GM19438 (cell line): ENCODE data around the gene DPP6.

Source experiments
- ATAC-seq: cut with Tn5 transposase; IDR thresholded peaks from one replicate; pipeline ENCODE4 v1.9.1; 2021; ENCODE audit warnings: low read depth; ENCODE audit not compliant: unreplicated experiment

Gene DPP6

GRCh38 chr7:154438571-154439367 is 386.6 kb downstream of the DPP6 start:
- ATAC-seq, result no peak

- no peak for ATAC-seq
Observed at GRCh38 chr7:154440058-154440457, 387.9 kb downstream of the DPP6 start.

GRCh38 chr7:154440651-154441050 is 388.5 kb downstream of the DPP6 start:
- no peak for ATAC-seq

GRCh38 chr7:154441811-154442210 is 389.6 kb downstream of the DPP6 start:
- no peak for ATAC-seq

- no peak for ATAC-seq
Observed at GRCh38 chr7:154442939-154443338, 390.7 kb downstream of the DPP6 start.

- ATAC-seq, result no peak
Observed at GRCh38 chr7:154450451-154450850, 398.3 kb downstream of the DPP6 start.

- no peak for ATAC-seq
Observed at GRCh38 chr7:154451480-154452457, 399.6 kb downstream of the DPP6 start.

- no peak for ATAC-seq
Observed at GRCh38 chr7:154463794-154464193, 411.6 kb downstream of the DPP6 start.

DNA sequence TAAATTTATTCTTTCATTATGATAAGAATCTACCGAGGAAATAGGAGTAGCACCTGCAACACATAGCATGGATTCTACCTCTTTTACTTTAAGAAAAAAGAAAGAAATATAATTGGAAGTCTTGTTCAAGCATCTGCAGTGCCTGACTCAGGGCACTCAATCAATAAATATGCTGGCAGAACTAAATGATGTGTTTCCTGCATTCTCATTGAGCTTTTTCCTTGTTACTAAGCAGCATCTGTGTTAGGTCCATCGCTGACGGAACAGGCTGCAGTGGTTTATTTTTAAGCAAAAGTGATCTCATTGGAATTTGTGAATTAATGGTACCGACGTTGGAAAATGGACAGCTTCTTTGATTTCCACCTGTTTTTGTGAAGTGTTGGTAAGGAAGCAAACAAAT is 417.5 kb downstream of the DPP6 start:
- no peak for ATAC-seq

- ATAC-seq, result no peak
Observed at GRCh38 chr7:154472343-154472742, 420.1 kb downstream of the DPP6 start.

DNA sequence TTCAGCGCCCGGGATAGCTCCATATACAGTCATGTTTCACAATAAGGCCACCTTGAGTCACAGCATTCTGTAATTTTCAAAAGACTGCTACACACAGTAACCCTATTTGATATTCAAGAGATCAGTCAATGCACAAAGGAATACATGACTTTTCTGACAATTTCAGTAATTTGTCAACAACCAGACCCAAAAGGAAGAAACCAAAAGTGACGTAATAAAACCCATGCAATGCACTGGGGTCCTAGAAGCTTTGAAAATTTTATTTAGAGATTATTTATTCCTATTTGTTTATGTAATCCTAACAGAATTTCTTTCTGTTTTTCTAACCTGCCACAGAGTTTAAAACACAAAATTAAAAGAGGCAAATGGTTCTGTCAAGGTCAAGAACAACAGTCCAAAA is 421.2 kb downstream of the DPP6 start:
- no peak for ATAC-seq

DNA sequence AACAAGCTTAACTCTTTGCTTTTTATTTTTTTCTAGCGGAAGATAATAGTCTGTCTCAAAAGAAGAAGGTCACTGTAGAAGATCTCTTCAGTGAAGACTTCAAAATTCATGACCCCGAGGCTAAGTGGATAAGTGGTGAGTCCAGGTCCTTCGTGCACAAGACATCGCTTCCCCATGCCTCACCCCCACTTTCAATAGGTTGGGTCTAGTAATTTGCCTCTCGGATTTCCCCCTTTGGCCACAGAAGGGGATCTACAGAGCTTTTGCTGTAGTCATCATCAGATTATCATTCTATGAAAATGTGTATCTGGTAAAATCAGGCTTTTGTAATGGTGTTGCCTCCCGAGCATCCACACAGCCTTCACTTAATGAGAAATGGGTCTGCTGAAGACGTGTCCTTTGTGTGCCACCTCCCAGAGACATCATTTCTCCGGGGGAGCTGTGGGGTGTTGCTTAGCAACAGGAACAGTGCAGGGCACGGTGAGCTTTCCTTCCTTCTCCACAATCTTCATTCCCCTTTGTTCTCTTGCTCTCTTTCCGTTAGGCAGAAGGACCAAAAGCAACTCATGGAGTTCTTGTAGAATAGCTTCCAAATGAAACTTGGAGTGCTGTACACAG is 422.8 kb downstream of the DPP6 start:
- ATAC-seq, result no peak

- no peak for ATAC-seq
Observed at GRCh38 chr7:154475864-154476263, 423.7 kb downstream of the DPP6 start.

- no peak for ATAC-seq
Observed at GRCh38 chr7:154480817-154481216, 428.6 kb downstream of the DPP6 start.

- no peak for ATAC-seq
Observed at GRCh38 chr7:154482863-154483262, 430.7 kb downstream of the DPP6 start.

DNA sequence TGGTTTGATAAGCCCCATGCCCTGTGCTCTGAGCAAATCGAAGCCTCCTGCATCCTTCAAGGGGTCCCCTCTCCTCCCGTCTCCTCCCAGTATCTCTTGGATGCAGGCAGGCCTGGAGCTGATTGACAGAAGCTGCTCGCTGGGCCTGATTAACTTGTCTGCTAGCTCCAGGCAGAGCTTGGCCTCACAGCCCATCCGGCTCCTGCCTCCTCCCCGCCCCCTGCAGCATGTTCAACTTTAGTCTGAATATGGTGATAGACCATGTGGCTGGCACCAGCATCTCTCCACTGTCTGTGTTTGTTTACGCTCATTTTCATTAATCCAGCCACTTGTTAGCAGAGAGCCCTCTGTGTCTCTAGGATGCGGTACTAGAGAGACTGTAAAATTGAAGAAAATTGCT is 432.2 kb downstream of the DPP6 start:
- ATAC-seq, result no peak

- ATAC-seq, result no peak
Observed at GRCh38 chr7:154484943-154485342, 432.7 kb downstream of the DPP6 start.

- ATAC-seq, result no peak
Observed at GRCh38 chr7:154489897-154490296, 437.7 kb downstream of the DPP6 start.

DNA sequence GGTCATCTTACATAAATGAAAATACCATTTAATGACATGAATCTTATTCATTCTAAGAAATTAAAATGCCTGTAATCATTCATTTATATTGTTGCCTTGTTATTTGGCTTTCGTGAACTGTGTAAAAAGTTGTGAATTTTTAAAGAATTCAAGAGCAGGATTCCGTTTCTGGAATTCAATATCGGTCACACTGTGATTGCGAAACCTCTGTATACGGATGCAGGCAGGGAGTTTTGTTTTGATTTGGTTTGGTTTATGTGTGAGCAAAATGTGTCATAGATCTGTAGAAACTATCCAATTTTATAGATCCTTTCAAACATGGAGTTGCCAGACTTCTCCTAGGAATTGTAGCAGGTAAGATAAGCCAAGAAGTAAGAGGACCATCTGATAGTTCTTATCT is 441.4 kb downstream of the DPP6 start:
- ATAC-seq, result no peak

- no peak for ATAC-seq
Observed at GRCh38 chr7:154497751-154498150, 445.6 kb downstream of the DPP6 start.

DNA sequence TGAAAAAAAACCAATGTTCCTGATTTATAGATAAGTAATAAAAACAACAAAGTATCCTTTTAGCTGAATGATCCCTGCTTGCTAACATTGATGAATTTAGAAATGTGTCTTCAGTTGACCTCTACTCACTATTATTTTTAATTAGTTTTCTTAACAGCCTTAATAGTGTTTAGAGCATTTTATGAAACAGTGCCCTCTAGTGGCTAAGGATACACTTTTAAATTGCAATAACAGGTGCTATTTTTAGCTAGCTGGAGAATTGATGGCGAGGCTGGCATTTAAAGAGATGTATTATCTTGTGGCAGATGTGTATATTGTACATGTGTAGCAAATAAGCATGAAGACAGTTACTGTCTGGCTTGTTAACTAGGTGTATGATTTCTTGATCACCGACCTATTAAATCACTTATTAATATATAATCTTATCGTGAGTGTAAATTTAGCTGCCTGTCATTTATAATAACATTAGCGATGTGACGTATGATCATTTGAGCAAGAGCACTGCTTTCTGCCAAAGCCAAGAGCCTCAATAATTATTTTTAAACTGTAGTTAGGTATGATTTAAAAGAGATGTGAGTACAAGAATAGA is 451.9 kb downstream of the DPP6 start:
- no peak for ATAC-seq
